ENCODE data around the gene RABGAP1L. TPM values are rescaled to one million over a fixed set of nuclear protein-coding genes. Genes with fewer than 3 reads are reported as not detected.

Gene RABGAP1L
- polyA plus RNA-seq, 12 donors: 11.4 to 34.1 (median 16.6) TPM; not detected in 1

- DNase-seq: no peak
Observed at GRCh38 chr1:174746024-174746808, 586.9 kb downstream of the RABGAP1L start.

- no peak for DNase-seq
Observed at GRCh38 chr1:174747613-174748012, 588.3 kb downstream of the RABGAP1L start.

GRCh38 chr1:174748586-174748985 lies 589.3 kb downstream of the RABGAP1L start:
- DNase-seq: no peak

DNA sequence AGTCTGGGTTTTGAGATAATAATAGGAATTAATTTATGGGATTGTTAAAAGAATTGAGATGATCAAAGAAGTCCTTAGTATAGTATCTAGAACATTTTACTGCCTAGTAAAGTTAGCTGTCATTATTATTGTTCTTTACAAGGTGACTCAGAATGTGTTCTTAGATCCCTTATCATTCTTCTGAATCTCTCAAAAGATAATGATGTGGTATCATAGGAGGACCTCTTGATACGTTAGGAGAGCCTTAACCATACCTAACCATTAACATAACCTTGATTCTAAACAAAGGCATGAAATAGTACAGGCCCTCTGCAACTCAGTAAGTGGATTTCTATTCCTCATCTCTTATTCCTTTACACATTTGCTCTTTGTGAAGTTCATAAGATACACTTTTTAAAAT lies 593.8 kb downstream of the RABGAP1L start:
- DNase-seq: no peak

DNA sequence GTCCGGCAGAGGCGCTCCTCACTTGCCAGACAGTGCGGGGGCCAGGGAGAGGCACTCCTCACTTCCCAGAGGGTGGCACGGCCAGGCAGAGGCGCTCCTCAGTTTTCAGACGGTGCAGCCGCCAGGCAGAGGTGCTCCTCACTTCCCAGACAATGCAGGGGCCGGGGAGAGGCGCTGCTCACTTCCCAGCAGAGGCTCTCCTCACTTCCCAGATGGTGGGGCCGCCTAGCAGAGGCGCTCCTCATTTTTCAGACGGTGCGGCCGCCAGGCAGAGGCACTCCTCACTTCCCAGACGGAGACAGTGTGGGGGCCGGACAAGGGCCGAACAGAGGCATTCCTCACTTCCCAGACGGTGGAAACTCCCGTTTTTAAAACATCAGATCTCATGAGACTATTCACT lies 602.0 kb downstream of the RABGAP1L start:
- peak; percentile 73 for DNase-seq

- peak; percentile 25 for DNase-seq
Observed at GRCh38 chr1:174761901-174762585, 602.7 kb downstream of the RABGAP1L start.

DNA sequence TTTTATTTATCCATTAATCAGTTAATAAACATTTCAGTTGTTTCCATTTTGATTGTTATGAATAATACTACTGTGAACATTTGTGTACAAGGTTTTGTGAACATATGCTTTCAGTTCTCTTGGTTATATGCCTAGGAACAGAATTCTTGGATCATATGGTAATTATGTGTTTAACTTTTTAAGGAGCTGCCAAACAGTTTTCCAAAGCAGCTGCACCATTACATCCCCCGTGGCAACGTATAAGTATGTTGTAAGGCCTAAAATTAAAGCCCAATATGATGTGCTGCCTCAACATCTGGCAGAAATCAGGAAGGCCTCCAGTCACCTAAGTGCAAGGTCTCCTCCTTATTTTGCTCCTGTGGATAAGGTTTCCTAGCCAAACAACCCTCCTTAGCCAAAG lies 604.9 kb downstream of the RABGAP1L start:
- DNase-seq: peak; percentile 83

DNA sequence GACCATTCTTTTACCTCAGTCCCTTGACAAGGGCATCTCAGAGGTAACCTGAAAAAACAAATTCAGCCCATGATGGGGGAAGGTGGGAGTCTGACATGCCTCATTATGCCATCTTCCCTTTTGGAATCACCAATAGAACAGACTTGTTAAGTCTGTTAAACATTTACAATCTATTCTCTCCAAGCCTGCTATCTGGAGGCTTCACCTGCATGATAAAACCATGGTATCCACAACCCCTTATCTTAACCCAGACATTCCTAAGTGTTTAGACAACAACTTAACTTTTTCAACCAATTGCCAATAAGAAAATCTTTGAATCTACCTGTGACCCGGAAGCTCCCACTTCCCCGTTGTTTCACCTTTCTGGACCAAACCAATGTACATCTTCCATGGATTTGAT lies 607.4 kb downstream of the RABGAP1L start:
- DNase-seq: no peak

- no peak for DNase-seq
Observed at GRCh38 chr1:174768516-174768915, 609.2 kb downstream of the RABGAP1L start.

DNA sequence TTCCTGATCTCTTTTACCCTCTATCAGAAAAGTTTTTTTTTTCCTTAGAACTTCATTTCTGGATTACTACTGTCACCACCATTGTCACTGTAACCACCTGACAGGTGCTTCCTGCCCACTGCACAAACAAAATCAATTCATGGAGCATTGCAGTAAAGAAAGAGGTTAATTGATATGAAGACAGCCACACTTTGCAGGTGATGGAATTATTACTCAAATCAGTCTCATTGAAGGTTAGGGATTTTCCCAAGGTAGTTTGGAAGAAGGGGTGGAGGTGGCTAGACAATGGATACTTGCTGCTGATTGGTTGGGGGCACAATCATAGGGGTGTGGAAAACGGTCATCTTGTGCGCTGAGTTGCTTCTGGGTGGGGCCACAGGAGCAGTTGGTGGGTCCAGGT lies 609.6 kb downstream of the RABGAP1L start:
- DNase-seq: no peak

DNA sequence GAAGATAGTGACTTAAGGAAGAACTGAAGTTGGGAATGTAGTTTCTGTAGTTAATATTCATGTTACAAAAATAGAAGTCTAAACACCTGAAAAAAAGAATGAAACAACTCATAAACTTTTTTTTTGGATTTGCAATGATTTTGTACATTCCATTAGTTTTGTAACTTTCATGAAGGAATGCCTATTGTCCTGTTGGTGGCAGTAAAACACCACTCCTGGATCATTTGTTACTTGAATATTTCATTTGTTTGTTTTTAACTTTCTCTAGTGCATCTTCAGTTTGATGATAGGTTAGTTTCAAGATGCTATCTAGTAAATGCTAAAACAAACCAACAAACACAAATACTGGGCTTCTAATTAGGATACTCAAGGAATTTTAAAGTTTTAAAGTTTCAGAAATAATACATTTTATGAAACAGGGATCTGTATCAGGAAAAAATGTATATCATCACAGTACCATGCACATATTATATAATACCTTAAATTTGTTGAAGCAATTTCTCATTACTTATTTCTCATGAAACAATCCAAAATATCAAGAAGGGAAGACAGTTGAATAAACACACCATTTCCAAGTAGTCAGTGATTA lies 610.7 kb downstream of the RABGAP1L start:
- DNase-seq: peak; percentile 53

GRCh38 chr1:174775621-174776020 lies 616.3 kb downstream of the RABGAP1L start:
- no peak for DNase-seq

GRCh38 chr1:174777262-174777661 lies 617.9 kb downstream of the RABGAP1L start:
- no peak for DNase-seq

GRCh38 chr1:174785510-174785909 lies 626.2 kb downstream of the RABGAP1L start:
- no peak for DNase-seq

DNA sequence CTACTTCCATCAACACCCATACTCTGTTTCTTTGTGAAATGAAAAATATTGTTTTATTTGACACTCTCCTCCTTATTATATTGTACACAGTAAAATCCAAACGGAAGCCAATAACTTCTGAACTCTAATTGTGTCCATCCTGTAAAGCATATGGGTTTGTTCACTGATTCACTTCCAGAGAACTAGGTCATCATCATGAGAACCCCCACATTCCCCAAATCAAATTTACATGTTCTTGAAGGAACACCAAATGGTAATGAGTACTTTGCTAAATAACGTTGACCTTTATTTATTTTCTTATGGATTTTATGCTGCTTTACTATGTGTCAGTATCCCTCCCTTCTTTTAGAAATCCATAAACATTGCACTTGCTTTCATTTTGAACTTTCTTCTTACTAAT lies 627.0 kb downstream of the RABGAP1L start:
- no peak for DNase-seq

DNA sequence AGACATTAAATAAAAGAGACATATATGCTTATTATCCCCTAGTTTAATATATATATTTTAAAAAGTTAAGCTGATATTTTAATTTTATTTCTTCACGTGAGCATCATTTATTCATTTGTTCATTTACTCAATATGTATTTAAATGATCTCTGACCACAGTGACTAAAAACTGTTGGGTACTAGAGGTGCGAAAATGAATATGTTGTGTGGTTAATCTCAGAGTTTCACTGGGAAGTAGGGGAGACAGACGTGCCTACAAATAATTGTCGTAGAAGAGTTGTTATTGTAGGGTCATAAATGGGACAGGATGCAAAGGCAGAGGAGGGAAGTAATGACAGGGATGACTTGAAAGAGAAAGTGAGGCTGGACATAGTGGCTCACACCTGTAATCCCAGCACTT lies 627.4 kb downstream of the RABGAP1L start:
- DNase-seq: no peak

DNA sequence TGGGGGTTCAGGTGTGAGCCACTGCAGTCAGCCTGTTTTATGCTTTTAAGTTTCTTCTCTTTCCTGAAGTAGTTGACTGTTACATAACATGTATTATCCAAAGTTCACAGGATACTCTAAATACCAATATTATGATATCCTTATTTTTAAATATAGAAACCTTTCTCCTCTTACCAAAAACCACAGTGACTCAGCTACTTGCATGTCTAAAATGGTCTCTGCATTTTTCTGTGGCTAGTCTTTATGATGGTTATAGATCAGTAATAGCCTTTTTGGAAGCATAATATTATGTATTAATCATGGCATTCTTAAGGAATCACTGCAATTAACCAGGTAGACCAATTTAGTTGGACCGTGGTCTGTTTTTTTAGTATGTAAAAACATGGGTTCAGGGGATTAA lies 629.7 kb downstream of the RABGAP1L start:
- DNase-seq: no peak

DNA sequence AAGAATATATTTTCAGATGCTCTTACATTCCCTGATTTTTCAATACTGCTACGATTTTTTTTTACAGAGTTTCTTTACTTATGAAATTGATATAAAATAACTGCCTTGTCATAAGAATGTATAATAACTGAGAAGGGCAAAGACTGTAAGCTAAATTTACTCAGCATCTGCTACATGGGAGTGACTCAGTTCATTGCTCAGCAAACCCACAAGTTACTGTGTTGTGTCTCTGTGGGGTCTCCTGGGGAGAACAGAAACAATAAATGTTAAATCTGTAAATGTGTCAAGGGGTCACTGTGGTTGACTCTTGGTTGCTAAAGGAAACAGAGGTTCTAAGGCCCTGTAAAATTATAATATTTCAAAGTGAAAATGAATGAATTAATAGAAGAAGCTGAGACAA lies 630.1 kb downstream of the RABGAP1L start:
- DNase-seq: no peak

- DNase-seq: no peak
Observed at GRCh38 chr1:174791863-174792262, 632.5 kb downstream of the RABGAP1L start.

- no peak for DNase-seq
Observed at GRCh38 chr1:174794861-174795260, 635.5 kb downstream of the RABGAP1L start.

GRCh38 chr1:174795806-174796205 lies 636.5 kb downstream of the RABGAP1L start:
- DNase-seq: no peak

GRCh38 chr1:174797398-174797797 lies 638.1 kb downstream of the RABGAP1L start:
- no peak for DNase-seq

DNA sequence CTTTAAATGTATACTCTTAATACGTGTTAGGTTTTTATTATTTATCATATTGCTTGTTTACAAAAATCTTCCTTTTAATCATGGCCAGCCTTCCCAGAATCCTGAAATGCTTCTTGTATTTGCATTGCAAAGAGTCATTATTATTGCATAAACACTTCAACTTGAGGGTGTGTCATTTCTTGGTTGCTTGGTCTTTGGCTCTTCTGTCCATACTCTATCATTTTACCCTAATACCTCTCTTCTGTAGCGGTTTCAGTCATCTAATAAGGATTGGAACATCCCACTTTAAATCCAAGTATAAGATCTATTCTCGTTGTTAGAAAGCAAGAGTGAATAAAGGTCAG lies 639.8 kb downstream of the RABGAP1L start:
- no peak for DNase-seq

Data from muscle of arm (tissue), 12 donors.